ENCODE results near the gene TSSK1B.
"Not testable (repeated sequence)": the region's sequence is repeated elsewhere in the genome, so short reads cannot be mapped to it uniquely, and the experiment has no call there.

Gene TSSK1B

DNA sequence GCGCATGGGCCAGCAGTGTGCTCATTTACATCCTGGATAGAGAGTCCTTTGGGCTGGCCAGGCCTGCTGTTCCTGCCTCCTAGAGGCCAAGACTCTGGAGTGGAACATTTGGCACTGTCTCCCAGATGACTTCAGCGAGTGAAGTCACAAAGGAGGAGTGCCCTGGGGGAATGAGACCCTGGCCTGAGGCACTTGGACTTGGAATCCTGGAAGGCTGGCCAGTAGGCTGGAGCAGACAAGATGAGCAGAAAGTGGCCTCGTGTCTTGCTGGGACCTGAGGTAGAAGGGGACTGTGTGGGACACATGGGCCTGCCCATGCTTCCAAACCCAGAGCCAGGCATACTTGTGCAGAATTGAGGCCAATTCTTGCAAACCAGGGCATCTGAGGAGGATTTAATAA lies at the start of gene TSSK1B:
Gene TSSK1B, minus strand, starts transcription at position 101 of the 400 bp plus-strand sequence. CDS start 150 bp downstream, outside the sequence.
- no peak for DNase-seq (ENCODE audit: low read depth in 2 of 2)

- no peak for DNase-seq (ENCODE audit: low read depth in 2 of 2)
These were observed 45.5 kb upstream of the TSSK1B start for GRCh38 chr5:113480243-113480642.

DNA sequence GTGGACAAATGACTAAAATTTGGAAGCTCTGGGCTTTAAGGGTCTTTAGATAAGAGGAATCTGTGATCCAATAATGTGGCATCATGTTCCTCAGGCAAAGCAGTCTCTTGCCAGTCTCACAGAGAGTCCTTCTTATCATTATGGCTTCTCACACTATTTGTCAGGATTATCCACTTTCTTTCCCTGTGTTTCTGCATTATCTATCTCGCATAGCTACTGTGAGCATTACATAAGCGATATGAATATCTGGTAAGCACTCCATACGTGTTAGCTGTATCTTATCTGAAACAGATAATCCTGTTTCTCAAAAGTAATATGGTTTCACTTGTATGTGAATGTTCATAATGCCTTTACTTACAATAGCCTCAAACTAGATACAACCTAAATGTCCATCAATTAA lies 43.9 kb upstream of the TSSK1B start:
- no peak for DNase-seq (ENCODE audit: low read depth in 2 of 2)

GRCh38 chr5:113474100-113474728 lies 39.4 kb upstream of the TSSK1B start:
- DNase-seq (ENCODE audit: low read depth in 2 of 2): no peak

- no peak for DNase-seq (ENCODE audit: low read depth in 2 of 2)
These were observed 28.2 kb upstream of the TSSK1B start for GRCh38 chr5:113463032-113463431.

DNA sequence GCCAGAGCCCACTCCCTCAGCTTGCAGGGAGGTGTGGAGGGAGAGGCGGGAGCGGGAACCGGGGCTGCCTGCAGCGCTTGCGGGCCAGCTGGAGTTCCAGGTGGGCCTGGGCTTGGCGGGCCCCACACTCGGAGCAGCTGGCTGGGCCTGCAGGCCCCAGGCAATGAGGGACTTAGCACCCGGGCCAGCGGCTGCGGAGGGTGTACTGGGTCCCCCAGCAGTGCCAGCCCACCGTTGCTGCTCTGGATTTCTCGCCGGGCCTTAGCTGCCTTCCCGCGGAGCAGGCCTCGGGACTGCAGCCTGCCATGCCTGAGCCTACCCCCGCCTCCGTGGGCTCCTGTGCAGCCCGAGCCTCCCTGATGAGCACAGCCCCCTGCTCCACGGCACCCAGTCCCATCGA lies 22.3 kb upstream of the TSSK1B start:
- not testable (repeated sequence) for DNase-seq (ENCODE audit: low read depth in 2 of 2)

DNA sequence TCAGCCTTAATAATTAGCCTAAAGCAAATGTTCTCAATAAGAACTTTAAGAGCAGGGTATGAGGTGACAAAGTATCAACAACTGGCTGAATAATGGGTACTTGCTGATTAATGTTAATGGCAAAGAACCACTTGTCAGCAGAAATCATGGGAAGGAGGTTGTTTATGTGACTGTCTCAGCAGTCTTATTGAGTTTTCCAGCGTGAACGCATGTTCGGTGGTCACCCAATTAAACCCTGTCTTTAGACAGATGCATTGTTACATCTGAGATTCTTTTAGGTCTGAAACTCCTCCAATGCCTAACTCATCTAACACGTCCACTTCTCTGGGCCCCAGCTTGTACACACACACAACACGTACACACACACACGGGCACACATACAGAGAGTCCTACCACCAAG lies 18.2 kb upstream of the TSSK1B start:
- DNase-seq (ENCODE audit: low read depth in 2 of 2): no peak

GRCh38 chr5:113451797-113452196 lies 17.0 kb upstream of the TSSK1B start:
- no peak for DNase-seq (ENCODE audit: low read depth in 2 of 2)

GRCh38 chr5:113450929-113451328 lies 16.1 kb upstream of the TSSK1B start:
- no peak for DNase-seq (ENCODE audit: low read depth in 2 of 2)

- DNase-seq (ENCODE audit: low read depth in 2 of 2): no peak
These were observed 15.7 kb upstream of the TSSK1B start for GRCh38 chr5:113450462-113450861.

DNA sequence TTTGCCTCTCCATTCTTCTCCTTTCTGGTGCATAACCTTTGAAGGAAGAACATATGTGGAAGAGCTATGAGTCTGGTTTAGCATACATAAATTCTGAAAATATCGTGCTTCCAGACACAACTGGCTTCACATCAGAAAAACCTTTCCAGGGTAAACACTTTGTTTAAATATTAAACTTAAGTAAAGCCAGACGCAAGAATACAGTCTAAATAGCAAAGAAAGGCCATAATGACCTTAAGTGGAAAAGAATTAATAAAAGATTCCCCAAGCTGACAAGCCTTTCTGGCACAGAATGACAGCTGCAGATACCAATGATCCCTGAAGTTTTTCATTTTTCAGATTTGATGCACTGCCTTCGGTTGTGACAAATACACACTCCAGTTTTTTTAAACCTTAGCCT lies 13.5 kb upstream of the TSSK1B start:
- no peak for DNase-seq (ENCODE audit: low read depth in 2 of 2)

- DNase-seq (ENCODE audit: low read depth in 2 of 2): no peak
These were observed 12.8 kb upstream of the TSSK1B start for GRCh38 chr5:113447498-113448050.

- DNase-seq (ENCODE audit: low read depth in 2 of 2): no peak
These were observed 11.7 kb upstream of the TSSK1B start for GRCh38 chr5:113446358-113446927.

- DNase-seq (ENCODE audit: low read depth in 2 of 2): no peak
These were observed 2.3 kb upstream of the TSSK1B start for GRCh38 chr5:113437111-113437510.

DNA sequence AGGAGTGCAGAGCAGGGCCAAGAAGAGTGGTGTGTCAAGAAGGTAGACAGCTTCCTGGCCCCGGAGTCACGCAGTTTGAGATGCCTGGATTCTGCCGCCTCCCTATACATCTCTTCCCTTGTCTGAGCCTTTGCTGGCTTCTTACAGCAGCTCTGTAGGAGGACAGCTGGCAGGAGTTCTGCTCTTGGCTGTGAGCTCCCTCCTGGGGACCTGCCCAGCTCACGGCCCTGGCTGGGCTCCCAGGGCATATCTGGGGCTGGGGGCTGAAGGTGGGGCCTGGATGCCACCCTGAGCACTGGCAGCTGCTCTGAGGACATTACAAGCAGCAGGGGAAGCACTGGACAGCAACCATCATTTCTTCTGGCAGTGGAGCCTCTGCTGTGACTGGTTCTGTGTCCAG lies 786 bp upstream of the TSSK1B start:
- no peak for DNase-seq (ENCODE audit: low read depth in 2 of 2)

- DNase-seq (ENCODE audit: low read depth in 2 of 2): no peak
These were observed 752 bp downstream of the TSSK1B start for GRCh38 chr5:113433862-113434612.

DNA sequence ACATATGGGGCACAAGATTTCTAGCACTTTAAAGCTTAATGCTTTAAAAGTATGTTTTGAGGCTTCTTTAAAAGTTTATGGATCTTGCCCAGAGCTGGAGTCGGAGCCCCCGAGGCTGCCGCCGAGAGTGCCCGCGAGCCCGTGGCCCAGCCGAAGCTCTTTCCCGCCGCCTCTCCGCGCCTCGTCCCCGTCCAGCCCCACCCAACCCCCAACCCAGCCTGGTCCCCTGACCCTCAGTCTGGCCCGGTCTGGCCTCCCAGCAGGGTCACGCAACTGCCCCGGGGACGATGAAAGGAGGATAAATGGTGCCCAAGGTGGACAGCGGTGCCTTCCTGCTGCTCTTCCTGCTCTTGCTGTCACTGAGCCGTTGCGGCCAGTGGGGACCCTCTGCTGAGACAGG lies 1.7 kb downstream of the TSSK1B start:
- DNase-seq (ENCODE audit: low read depth in 2 of 2): no peak

GRCh38 chr5:113427871-113428574 lies 6.8 kb downstream of the TSSK1B start:
- DNase-seq (ENCODE audit: low read depth in 2 of 2): no peak

GRCh38 chr5:113425909-113426308 lies 8.9 kb downstream of the TSSK1B start:
- DNase-seq (ENCODE audit: low read depth in 2 of 2): no peak

DNA sequence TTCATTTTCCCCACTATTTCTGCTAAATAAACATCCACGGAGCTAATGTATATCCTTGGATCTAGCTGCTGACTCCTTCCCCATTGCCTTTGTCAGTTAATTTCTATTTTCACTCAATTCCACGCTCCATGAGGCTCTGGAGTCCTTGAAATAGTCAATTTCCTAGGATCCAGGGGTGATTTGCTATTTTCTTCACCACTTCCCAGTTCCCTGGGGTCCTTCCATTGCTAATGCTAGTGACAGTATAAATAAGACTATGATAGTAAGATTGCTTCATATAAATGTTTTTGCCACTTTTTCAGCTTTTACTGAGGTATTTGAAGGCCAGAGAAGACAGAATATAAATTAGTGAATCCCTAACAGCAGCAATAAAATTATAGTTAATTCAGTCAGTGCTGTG lies 13.1 kb downstream of the TSSK1B start:
- DNase-seq (ENCODE audit: low read depth in 2 of 2): no peak

DNA sequence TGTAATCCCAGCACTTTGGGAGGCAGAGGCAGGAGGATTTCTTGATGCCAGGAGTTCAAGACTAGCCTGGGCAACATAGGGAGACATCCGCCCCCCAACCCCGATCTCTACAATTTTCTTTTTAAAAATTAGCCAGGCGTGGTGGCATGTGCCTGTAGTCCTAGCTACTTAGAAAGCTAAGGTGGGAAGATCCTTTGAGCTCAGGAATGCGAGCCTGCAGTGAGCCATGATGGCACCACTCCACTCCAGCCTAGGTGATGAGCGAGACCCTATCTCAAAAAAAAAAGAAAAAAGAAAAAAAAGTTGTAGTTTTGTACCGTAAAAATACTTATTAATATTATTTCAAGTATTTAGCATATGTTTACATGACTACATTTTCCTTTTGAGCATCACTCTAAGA lies 29.3 kb downstream of the TSSK1B start:
- no peak for DNase-seq (ENCODE audit: low read depth in 2 of 2)

- no peak for DNase-seq (ENCODE audit: low read depth in 2 of 2)
These were observed 30.5 kb downstream of the TSSK1B start for GRCh38 chr5:113404269-113404668.
